ENCODE data around the gene ABCA7.

DNA sequence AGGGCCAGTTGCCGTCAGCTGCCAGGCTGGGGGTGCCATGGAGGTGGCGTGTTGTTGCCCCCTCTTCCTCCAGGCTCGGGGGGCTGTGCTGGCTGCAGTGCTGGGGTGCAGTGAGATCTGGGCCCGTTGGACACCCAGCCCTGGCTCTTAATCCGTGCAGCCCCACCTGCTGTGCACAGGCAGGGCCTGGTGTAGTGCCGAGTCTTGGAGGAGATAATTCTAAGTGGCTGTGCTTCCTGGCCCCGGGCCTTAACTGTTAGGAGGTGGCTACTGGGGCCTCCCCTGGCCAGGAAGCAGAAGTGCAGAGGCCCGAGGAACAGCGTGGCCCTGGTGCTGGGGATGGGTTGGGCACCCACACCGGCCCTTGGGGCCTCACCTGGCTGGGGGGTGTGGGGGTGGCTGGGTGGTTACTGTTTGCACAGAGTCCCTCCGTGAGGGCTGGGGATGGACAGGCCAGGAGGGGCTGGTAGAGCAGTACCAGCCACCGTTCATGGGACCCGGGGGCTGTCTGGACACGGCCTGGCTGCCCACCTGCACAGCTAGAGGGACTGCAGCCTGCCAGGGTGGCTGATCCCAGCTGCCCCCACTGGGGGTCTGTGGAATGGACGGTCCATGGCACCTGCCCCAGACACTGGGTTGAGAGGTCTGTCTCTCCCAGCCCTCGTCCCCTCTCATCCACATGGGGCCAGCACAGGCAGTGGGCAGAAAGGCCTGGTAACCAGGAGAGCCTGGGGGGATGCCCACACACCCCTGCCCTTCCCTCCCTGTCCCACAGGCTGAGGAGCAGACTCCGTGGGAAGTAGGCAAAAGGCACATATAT, 67.1 kb downstream of the ABCA7 start:
- no peak for TF ChIP-seq POLR2A (IDR thresholded peaks at IDR 0.05)
- TF ChIP-seq, protein P1, sequence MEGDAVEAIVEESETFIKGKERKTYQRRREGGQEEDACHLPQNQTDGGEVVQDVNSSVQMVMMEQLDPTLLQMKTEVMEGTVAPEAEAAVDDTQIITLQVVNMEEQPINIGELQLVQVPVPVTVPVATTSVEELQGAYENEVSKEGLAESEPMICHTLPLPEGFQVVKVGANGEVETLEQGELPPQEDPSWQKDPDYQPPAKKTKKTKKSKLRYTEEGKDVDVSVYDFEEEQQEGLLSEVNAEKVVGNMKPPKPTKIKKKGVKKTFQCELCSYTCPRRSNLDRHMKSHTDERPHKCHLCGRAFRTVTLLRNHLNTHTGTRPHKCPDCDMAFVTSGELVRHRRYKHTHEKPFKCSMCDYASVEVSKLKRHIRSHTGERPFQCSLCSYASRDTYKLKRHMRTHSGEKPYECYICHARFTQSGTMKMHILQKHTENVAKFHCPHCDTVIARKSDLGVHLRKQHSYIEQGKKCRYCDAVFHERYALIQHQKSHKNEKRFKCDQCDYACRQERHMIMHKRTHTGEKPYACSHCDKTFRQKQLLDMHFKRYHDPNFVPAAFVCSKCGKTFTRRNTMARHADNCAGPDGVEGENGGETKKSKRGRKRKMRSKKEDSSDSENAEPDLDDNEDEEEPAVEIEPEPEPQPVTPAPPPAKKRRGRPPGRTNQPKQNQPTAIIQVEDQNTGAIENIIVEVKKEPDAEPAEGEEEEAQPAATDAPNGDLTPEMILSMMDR (IDR thresholded peaks at IDR 0.05): no peak

Data from uterus (tissue), 2 donors.